Spinal cord (tissue), 10 donors: ENCODE results near the gene RUNX1. TPM values are rescaled to one million over a fixed set of nuclear protein-coding genes. Genes with fewer than 3 reads are reported as not detected.

Experiments
- DNase-seq, 6 donors: peaks; one replicate each; pipeline versions ENCODE4 v3.0.0 to v3.0.0-alpha.2; 2013 to 2015; ENCODE audit warnings: low spot score in 6 of 6, low read depth in 4 of 6
- H3K27ac ChIP-seq: one replicate; pipeline ENCODE4 v1.5.1; 2013; ENCODE audit warnings: low read depth, low read length, control low read depth
- H3K27me3 ChIP-seq: one replicate; pipeline ENCODE4 v1.6.1; 2013; ENCODE audit warnings: low read length; ENCODE audit not compliant: control insufficient read depth, insufficient read depth
- H3K36me3 ChIP-seq: one replicate; pipeline ENCODE4 v1.6.1; 2013; ENCODE audit warnings: low read length; ENCODE audit not compliant: control insufficient read depth, insufficient read depth
- H3K4me1 ChIP-seq: one replicate; pipeline ENCODE4 v1.6.1; 2013; ENCODE audit warnings: low read length; ENCODE audit not compliant: control insufficient read depth, insufficient read depth
- H3K4me3 ChIP-seq: one replicate; pipeline ENCODE4 v1.5.1; 2013; ENCODE audit warnings: low read depth, low read length, control low read depth
- H3K9me3 ChIP-seq: one replicate; pipeline ENCODE4 v1.6.1; 2013; ENCODE audit warnings: low read length; ENCODE audit not compliant: control insufficient read depth, insufficient read depth
- WGBS: methylation state at CpG from one replicate; pipeline ENCODE4 v1.1.5; 2013; ENCODE audit warnings: missing lambda C conversion rate; ENCODE audit not compliant: insufficient coverage; 5-methylcytosine and 5-hydroxymethylcytosine counted together
- long read RNA-seq, 4 donors: transcript quantifications; one replicate each; lab custom pipeline, GENCODE V29; 2026
- polyA plus RNA-seq, 2 donors: library from polyadenylated mRNA; unstranded; fragments of 120-200 nt; gene quantifications; one replicate each; pipeline ENCODE4 v1.2.1, GENCODE V29; 2013; ENCODE audit not compliant: insufficient read length in 2 of 2
- total RNA-seq, 2 donors: library from RNA; depleted of rRNA in 1 of 2; stranded (reverse); fragments of 120-200 nt in 1 of 2; fragments of >200 nt in 1 of 2; gene quantifications; one replicate each; pipeline versions ENCODE4 v1.2.3 to v1.2.4, GENCODE V29; 2013 to 2014
- donor health status: healthy.

Gene RUNX1
- total RNA-seq (1 to 10 TPM; 2.1 to 7.1 TPM), polyA plus RNA-seq (1 to 10 TPM; 2.5 to 4.0 TPM)
- long read RNA-seq, donor 1 = 0 reads
- long read RNA-seq, donor 2, full-length matches to known transcripts = 1 of 1 reads
- long read RNA-seq, donor 2, partial matches to known transcripts = 0 of 1 reads
- long read RNA-seq, donor 2, other reads (novel, unspliced or antisense) = 0 of 1 reads
- long read RNA-seq, donor 3 = 0 reads
- long read RNA-seq, donor 4, full-length matches to known transcripts = 2 of 2 reads
- long read RNA-seq, donor 4, partial matches to known transcripts = 0 of 2 reads
- long read RNA-seq, donor 4, other reads (novel, unspliced or antisense) = 0 of 2 reads

- DNase-seq = no peak
- no peaks in the 10 kb centered on the region for H3K9me3 ChIP-seq
- H3K27ac ChIP-seq = no peak within 1 kb of the TSS
- 84% methylated on average over 11 of the region's 14 CpGs for WGBS
- H3K36me3 ChIP-seq = no peaks in the 10 kb centered on the region
- peaks cover 27% of the 10 kb centered on the region for H3K4me1 ChIP-seq
- H3K4me3 ChIP-seq = no peak within 1 kb of the TSS
- no peaks in the 10 kb centered on the region for H3K27me3 ChIP-seq
Observed at GRCh38 chr21:35048706-35049617, at the start of gene RUNX1. Gene RUNX1 (minus strand): TSS chr21:35049302.

- no CpG with 5 or more reads among the region's 4 CpGs for WGBS
- no peak for DNase-seq
- Histone ChIP-seq H3K27ac (no peak overlapping the region), H3K27me3 (no peaks in the 10 kb centered on the region), H3K4me1 (no peaks in the 10 kb centered on the region), H3K9me3 (no peaks in the 10 kb centered on the region), H3K4me3 (no peak overlapping the region), H3K36me3 (no peaks in the 10 kb centered on the region)
Observed at GRCh38 chr21:35097525-35097924, 48.4 kb upstream of the RUNX1 start.

GRCh38 chr21:35096959-35097358 is 47.9 kb upstream of the RUNX1 start:
- Histone ChIP-seq H3K27me3 (no peaks in the 10 kb centered on the region), H3K27ac (no peak overlapping the region), H3K4me1 (no peaks in the 10 kb centered on the region), H3K4me3 (no peak overlapping the region), H3K9me3 (no peaks in the 10 kb centered on the region), H3K36me3 (no peaks in the 10 kb centered on the region)
- DNase-seq = no peak

- Histone ChIP-seq H3K27me3 (no peaks in the 10 kb centered on the region), H3K36me3 (no peaks in the 10 kb centered on the region), H3K27ac (no peak overlapping the region), H3K4me1 (no peaks in the 10 kb centered on the region), H3K4me3 (no peak overlapping the region), H3K9me3 (no peaks in the 10 kb centered on the region)
- DNase-seq = no peak
- 100% methylated on average over 2 of the region's 2 CpGs for WGBS
Observed at GRCh38 chr21:35095859-35096291, 46.8 kb upstream of the RUNX1 start.

- Histone ChIP-seq H3K9me3 (no peaks in the 10 kb centered on the region), H3K4me3 (no peak overlapping the region), H3K36me3 (no peaks in the 10 kb centered on the region), H3K4me1 (no peaks in the 10 kb centered on the region), H3K27ac (no peak overlapping the region), H3K27me3 (no peaks in the 10 kb centered on the region)
- no peak for DNase-seq
- 100% methylated on average over 2 of the region's 5 CpGs for WGBS
Observed at GRCh38 chr21:35093514-35093913, 44.4 kb upstream of the RUNX1 start.

- Histone ChIP-seq H3K9me3 (no peaks in the 10 kb centered on the region), H3K27me3 (no peaks in the 10 kb centered on the region), H3K36me3 (no peaks in the 10 kb centered on the region), H3K27ac (no peak overlapping the region), H3K4me1 (no peaks in the 10 kb centered on the region), H3K4me3 (no peak overlapping the region)
- no peak for DNase-seq
- WGBS = no CpG with 5 or more reads among the region's 3 CpGs
Observed at GRCh38 chr21:35091496-35091895, 42.4 kb upstream of the RUNX1 start.

- Histone ChIP-seq H3K27ac (no peak overlapping the region), H3K27me3 (no peaks in the 10 kb centered on the region), H3K4me3 (no peak overlapping the region), H3K4me1 (no peaks in the 10 kb centered on the region), H3K36me3 (no peaks in the 10 kb centered on the region), H3K9me3 (no peaks in the 10 kb centered on the region)
- DNase-seq = no peak
- 29% methylated on average over 2 of the region's 4 CpGs for WGBS
Observed at GRCh38 chr21:35090403-35090802, 41.3 kb upstream of the RUNX1 start.

GRCh38 chr21:35088319-35088771 is 39.2 kb upstream of the RUNX1 start:
- H3K27ac ChIP-seq = no peak overlapping the region
- H3K4me1 ChIP-seq = no peaks in the 10 kb centered on the region
- no peaks in the 10 kb centered on the region for H3K27me3 ChIP-seq
- whole genome bisulfite sequencing = no CpG with 5 or more reads among the region's 2 CpGs
- H3K9me3 ChIP-seq = no peaks in the 10 kb centered on the region
- no peak overlapping the region for H3K4me3 ChIP-seq
- no peak for DNase-seq
- no peaks in the 10 kb centered on the region for H3K36me3 ChIP-seq

GRCh38 chr21:35086357-35086756 is 37.3 kb upstream of the RUNX1 start:
- no peak for DNase-seq
- Histone ChIP-seq H3K36me3 (no peaks in the 10 kb centered on the region), H3K27ac (no peak overlapping the region), H3K9me3 (no peaks in the 10 kb centered on the region), H3K4me1 (no peaks in the 10 kb centered on the region), H3K4me3 (no peak overlapping the region), H3K27me3 (no peaks in the 10 kb centered on the region)
- WGBS = 70% methylated on average over 1 of the region's 2 CpGs
